Hepatocyte (in vitro differentiated cells): ENCODE measurements around the gene PSMD8.

ENCODE experiments used
- CTCF ChIP-seq: fragments of 200-600 bp; sonication (generic); IDR thresholded peaks from 2 replicates; pipeline ENCODE4 v1.5.1; 2016; ENCODE audit warnings: antibody characterized with exemption, mild to moderate bottlenecking; ENCODE audit not compliant: poor library complexity
- EZH2phosphoT487 ChIP-seq: fragments of 200-600 bp; sonication (generic); IDR thresholded peaks from one replicate; pipeline ENCODE4 v1.6.1; 2018; ENCODE audit warnings: antibody characterized with exemption, mild to moderate bottlenecking, low read depth, moderate library complexity; ENCODE audit not compliant: unreplicated experiment, severe bottlenecking

GRCh38 chr19:38358071-38358470 lies 16.3 kb upstream of the PSMD8 start:
- TF ChIP-seq EZH2phosphoT487, result no peak
- TF ChIP-seq CTCF, result no peak
